H9 (cell line): ENCODE results near the gene PHF21B. TPM values are rescaled to one million over a fixed set of nuclear protein-coding genes. Genes with fewer than 3 reads are reported as not detected.

Experiments used
- DNase-seq: peaks from one replicate; pipeline ENCODE4 v3.0.0-alpha.2; 2017
- H2AFZ ChIP-seq: one replicate; pipeline ENCODE4 v1.6.1; 2013; ENCODE audit warnings: mild to moderate bottlenecking, low read length, control low read depth, moderate library complexity
- H2AK5ac ChIP-seq: 2 replicates; pipeline ENCODE4 v1.6.1; 2013; ENCODE audit warnings: low read length, control low read depth, mixed read lengths; ENCODE audit not compliant: insufficient read length
- H2BK120ac ChIP-seq: one replicate; pipeline ENCODE4 v1.6.1; 2013; ENCODE audit warnings: low read depth, mild to moderate bottlenecking, low read length, control low read depth, inconsistent platforms; ENCODE audit not compliant: poor library complexity, severe bottlenecking
- H2BK12ac ChIP-seq: 2 replicates; pipeline ENCODE4 v1.6.1; 2013; ENCODE audit warnings: low read length, control low read depth, mixed read lengths, low read depth; ENCODE audit not compliant: insufficient read length
- H2BK15ac ChIP-seq: 2 replicates; pipeline ENCODE4 v1.6.1; 2013; ENCODE audit warnings: low read depth, low read length, control low read depth
- H2BK20ac ChIP-seq: one replicate; pipeline ENCODE4 v1.6.1; 2013; ENCODE audit warnings: low read depth, mild to moderate bottlenecking, low read length, control low read depth, inconsistent platforms; ENCODE audit not compliant: poor library complexity, severe bottlenecking
- H2BK5ac ChIP-seq: 2 replicates; pipeline ENCODE4 v1.6.1; 2013; ENCODE audit warnings: low read length, control low read depth, mixed read lengths; ENCODE audit not compliant: insufficient read length
- H3K14ac ChIP-seq: 2 replicates; pipeline ENCODE4 v1.6.1; 2013; ENCODE audit warnings: low read length, control low read depth; ENCODE audit not compliant: insufficient read depth
- H3K18ac ChIP-seq: 2 replicates; pipeline ENCODE4 v1.6.1; 2013; ENCODE audit warnings: low read depth, mild to moderate bottlenecking, mixed read lengths, low read length, control low read depth; ENCODE audit not compliant: insufficient read length
- H3K23ac ChIP-seq: 2 replicates; pipeline ENCODE4 v1.6.1; 2013; ENCODE audit warnings: low read length, control low read depth, mixed read lengths, low read depth; ENCODE audit not compliant: insufficient read length
- H3K23me2 ChIP-seq: 2 replicates; pipeline ENCODE4 v1.6.1; 2013; ENCODE audit warnings: low read depth, mild to moderate bottlenecking, mixed read lengths, low read length, control low read depth; ENCODE audit not compliant: insufficient read length, poor library complexity, severe bottlenecking
- H3K27ac ChIP-seq: 2 replicates; pipeline ENCODE4 v1.5.1; 2013; ENCODE audit warnings: low read length, control low read depth, mixed read lengths, low read depth; ENCODE audit not compliant: insufficient read length
- H3K27me3 ChIP-seq: 2 replicates; pipeline ENCODE4 v1.6.1; 2013; ENCODE audit warnings: low read length, control low read depth, inconsistent platforms; ENCODE audit not compliant: insufficient read depth
- H3K4ac ChIP-seq: 2 replicates; pipeline ENCODE4 v1.6.1; 2013; ENCODE audit warnings: low read depth, mild to moderate bottlenecking, control low read depth, inconsistent platforms, low read length, moderate library complexity
- H3K4me1 ChIP-seq: 2 replicates; pipeline ENCODE4 v1.6.1; 2013; ENCODE audit warnings: low read length, control low read depth, inconsistent platforms; ENCODE audit not compliant: insufficient read depth
- H3K4me2 ChIP-seq: 2 replicates; pipeline ENCODE4 v1.6.1; 2013; ENCODE audit warnings: low read length, control low read depth, mixed read lengths; ENCODE audit not compliant: insufficient read length, insufficient read depth
- H3K56ac ChIP-seq: 2 replicates; pipeline ENCODE4 v1.6.1; 2013; ENCODE audit warnings: low read depth, mild to moderate bottlenecking, mixed read lengths, low read length, control low read depth; ENCODE audit not compliant: insufficient read length
- H3K79me1 ChIP-seq: 2 replicates; pipeline ENCODE4 v1.6.1; 2013; ENCODE audit warnings: low read depth, mild to moderate bottlenecking, moderate library complexity, low read length, control low read depth, inconsistent platforms; ENCODE audit not compliant: insufficient read depth, poor library complexity, severe bottlenecking
- H3K79me2 ChIP-seq: 2 replicates; pipeline ENCODE4 v1.6.1; 2013; ENCODE audit warnings: low read length, control low read depth, inconsistent platforms; ENCODE audit not compliant: insufficient read depth
- H3K9ac ChIP-seq: 2 replicates; pipeline ENCODE4 v1.6.1; 2013; ENCODE audit warnings: low read length, control low read depth, mixed read lengths; ENCODE audit not compliant: insufficient read length; ENCODE audit errors: extremely low read depth
- H3K9me3 ChIP-seq: one replicate; pipeline ENCODE4 v1.6.1; 2013; ENCODE audit warnings: low read depth, low read length, inconsistent platforms; ENCODE audit not compliant: control insufficient read depth
- H3T11ph ChIP-seq: one replicate; pipeline ENCODE4 v1.6.1; 2013; ENCODE audit warnings: mild to moderate bottlenecking, low read length, control low read depth, inconsistent platforms
- H4K20me1 ChIP-seq: one replicate; pipeline ENCODE4 v1.6.1; 2013; ENCODE audit not compliant: control insufficient read depth, insufficient read length, insufficient read depth
- H4K5ac ChIP-seq: 2 replicates; pipeline ENCODE4 v1.6.1; 2013; ENCODE audit warnings: low read depth, mild to moderate bottlenecking, mixed read lengths, low read length, control low read depth; ENCODE audit not compliant: insufficient read length
- H4K8ac ChIP-seq: replicated peaks from 2 replicates; pipeline ENCODE4 v1.6.1; 2013; ENCODE audit warnings: low read length, control low read depth, mixed read lengths, low read depth; ENCODE audit not compliant: insufficient read length
- H4K91ac ChIP-seq: 2 replicates; pipeline ENCODE4 v1.6.1; 2013; ENCODE audit warnings: low read depth, mild to moderate bottlenecking, moderate library complexity, mixed read lengths, low read length, control low read depth; ENCODE audit not compliant: insufficient read length
- H3K27ac Mint-ChIP-seq, 3 experiments: 2 replicates in 2 of 3; 3 replicates in 1 of 3; pipeline ENCODE4 v1.8.0; 2020 to 2021; ENCODE audit warnings: mixed read lengths in 3 of 3, mild to moderate bottlenecking in 1 of 3, moderate library complexity in 1 of 3
- H3K27me3 Mint-ChIP-seq: 2 replicates; pipeline ENCODE4 v1.8.0; 2021; ENCODE audit warnings: low read depth, mild to moderate bottlenecking, moderate library complexity, mixed read lengths
- H3K36me3 Mint-ChIP-seq, 3 experiments: 2 replicates in 2 of 3; 3 replicates in 1 of 3; pipeline ENCODE4 v1.8.0; 2020 to 2021; ENCODE audit warnings: low read depth in 3 of 3, mixed read lengths in 3 of 3; ENCODE audit not compliant: insufficient read depth in 1 of 3
- H3K4me1 Mint-ChIP-seq, 2 experiments: 2 replicates each; pipeline ENCODE4 v1.8.0; 2020; ENCODE audit warnings: mixed read lengths in 2 of 2
- H3K4me3 Mint-ChIP-seq, 2 experiments: 2 replicates in 1 of 2; 3 replicates in 1 of 2; pipeline ENCODE4 v1.8.0; 2020 to 2021; ENCODE audit warnings: mild to moderate bottlenecking in 2 of 2, mixed read lengths in 2 of 2, moderate library complexity in 1 of 2
- H3K9me3 Mint-ChIP-seq, 2 experiments: 2 replicates in 1 of 2; 3 replicates in 1 of 2; pipeline ENCODE4 v1.8.0; 2020; ENCODE audit warnings: mild to moderate bottlenecking in 2 of 2, mixed read lengths in 2 of 2, moderate library complexity in 1 of 2
- CTCF ChIP-seq: fragments of 200-600 bp; sonication (generic); conservative IDR thresholded peaks from 3 replicates; pipeline ENCODE4 v1.8.0; 2021; ENCODE audit warnings: antibody characterized with exemption, mild to moderate bottlenecking
- WGBS: extraction: QIAGEN DNeasy Blood & Tissue Kit; methylation state at CpG from one replicate; pipeline ENCODE4 v1.1.7; 2013; ENCODE audit warnings: missing lambda C conversion rate, low lambda C conversion rate, mixed read lengths; ENCODE audit not compliant: insufficient read length; ENCODE audit errors: extremely low coverage; 5-methylcytosine and 5-hydroxymethylcytosine counted together
- total RNA-seq: library from RNA; stranded (reverse); gene quantifications from 2 replicates; pipeline ENCODE4 v1.2.1, GENCODE V29; 2021

PHF21B gene
- total RNA-seq, 1 experiment from 2014 or later = 60.3 TPM

GRCh38 chr22:44981857-44982256, 27.9 kb downstream of the PHF21B start:
- Histone ChIP-seq H4K91ac (no peak overlapping the region), H3K4me1 (no peaks in the 10 kb centered on the region), H3K79me2 (peaks cover 27% of the 10 kb centered on the region; the same call in 1 of the 2 replicates), H3K4me2 (no peak overlapping the region), H3K18ac (no peak overlapping the region), H3K9me3 (no peaks in the 10 kb centered on the region), H3K27ac (no peak overlapping the region), H3K14ac (no peak overlapping the region), H3K9ac (no peak overlapping the region), H3K79me1 (peaks cover 10% of the 10 kb centered on the region), H2BK120ac (no peak overlapping the region), H2AK5ac (no peak overlapping the region), H3K23ac (no peak overlapping the region), H3K27me3 (no peaks in the 10 kb centered on the region), H2BK20ac (no peak overlapping the region), H2AFZ (no peak overlapping the region), H4K5ac (no peak overlapping the region), H4K8ac (no peak overlapping the region), H2BK12ac (no peak overlapping the region), H3T11ph (no peak overlapping the region), H2BK15ac (no peak overlapping the region), H3K23me2 (no peaks in the 10 kb centered on the region), H3K4ac (no peak overlapping the region), H2BK5ac (no peak overlapping the region), H4K20me1 (peaks cover 8% of the 10 kb centered on the region), H3K56ac (no peak overlapping the region)
- H3K36me3 Mint-ChIP-seq = peaks cover 2 to 27% (median 25%) of the 10 kb centered on the region in 3 experiments; a peak in 6 of 7 replicates
- peaks cover 2 to 4% of the 10 kb centered on the region in 2 experiments; a peak in 3 of 5 replicates for H3K9me3 Mint-ChIP-seq
- peaks cover 30 to 43% of the 10 kb centered on the region in 2 experiments for H3K4me1 Mint-ChIP-seq
- no peaks in the 10 kb centered on the region for H3K27me3 Mint-ChIP-seq
- no peak overlapping the region for H3K4me3 Mint-ChIP-seq
- DNase-seq = no peak
- TF ChIP-seq CTCF = no peak
- H3K27ac Mint-ChIP-seq = peak overlapping the region in 1 of 3 experiments; percentile 18; a peak in 2 of 7 replicates
- WGBS = no CpG with 5 or more reads among the region's 11 CpGs
